GM21619 (cell line): ENCODE measurements around the gene FAM114A2.
A peak's percentile ranks its signal among the peaks of the same experiment; 100 is the strongest.

Experiments
- ATAC-seq: cut with Tn5 transposase; IDR thresholded peaks from one replicate; pipeline ENCODE4 v1.9.1; 2021; ENCODE audit not compliant: unreplicated experiment

FAM114A2 gene

GRCh38 chr5:153987301-153987700 is 51.4 kb downstream of the FAM114A2 start:
- ATAC-seq, result no peak

- ATAC-seq, result no peak
Observed at GRCh38 chr5:153985498-153985897, 53.2 kb downstream of the FAM114A2 start.

GRCh38 chr5:153983885-153984284 is 54.8 kb downstream of the FAM114A2 start:
- ATAC-seq, result no peak

GRCh38 chr5:153981905-153982605 is 56.7 kb downstream of the FAM114A2 start:
- no peak for ATAC-seq

GRCh38 chr5:153979028-153979783 is 59.5 kb downstream of the FAM114A2 start:
- no peak for ATAC-seq

- ATAC-seq, result no peak
Observed at GRCh38 chr5:153974813-153975163, 63.9 kb downstream of the FAM114A2 start.

- ATAC-seq, result peak; percentile 63
Observed at GRCh38 chr5:153974131-153974812, 64.4 kb downstream of the FAM114A2 start.

GRCh38 chr5:153972240-153972639 is 66.5 kb downstream of the FAM114A2 start:
- ATAC-seq, result no peak

GRCh38 chr5:153970496-153970895 is 68.2 kb downstream of the FAM114A2 start:
- no peak for ATAC-seq

- peak; percentile 8 for ATAC-seq
Observed at GRCh38 chr5:153969563-153969895, 69.2 kb downstream of the FAM114A2 start.

- ATAC-seq, result peak; percentile 39
Observed at GRCh38 chr5:153968761-153969562, 69.7 kb downstream of the FAM114A2 start.

GRCh38 chr5:153964880-153965645 is 73.6 kb downstream of the FAM114A2 start:
- ATAC-seq, result peak; percentile 74

GRCh38 chr5:153964191-153964879 is 74.4 kb downstream of the FAM114A2 start:
- ATAC-seq, result no peak

GRCh38 chr5:153960269-153961215 is 78.2 kb downstream of the FAM114A2 start:
- ATAC-seq, result no peak

GRCh38 chr5:153959134-153959957 is 79.4 kb downstream of the FAM114A2 start:
- no peak for ATAC-seq

- ATAC-seq, result no peak
Observed at GRCh38 chr5:153957205-153957604, 81.5 kb downstream of the FAM114A2 start.

GRCh38 chr5:153953411-153953810 is 85.3 kb downstream of the FAM114A2 start:
- no peak for ATAC-seq

GRCh38 chr5:153952893-153953292 is 85.8 kb downstream of the FAM114A2 start:
- ATAC-seq, result no peak
